SK-N-SH (cell line): Measurements from ENCODE around the gene AHNAK2. TPM values are rescaled to one million over a fixed set of nuclear protein-coding genes. Genes with fewer than 3 reads are reported as not detected.

ENCODE experiments used
- CTCF ChIA-PET: fragments of 300-600, 350-600 bp; formaldehyde crosslinking; extraction: SDS; loops from one replicate; lab custom pipeline; 2021; lab: Yijun Ruan, JAX
- POLR2A ChIA-PET: fragments of 350-600 bp; sonication (Branson Sonifier 250); formaldehyde crosslinking; extraction: SDS; loops from one replicate; lab custom pipeline; 2020; ENCODE audit warnings: antibody characterized with exemption, inconsistent platforms; lab: Yijun Ruan, JAX
- DNase-seq: peaks from one replicate; pipeline ENCODE4 v3.0.0; 2012
- H2AFZ ChIP-seq: fragments of 200-600 bp; sonication (generic); 2 replicates; pipeline ENCODE4 v1.8.1; 2016; ENCODE audit warnings: antibody characterized with exemption, mild to moderate bottlenecking, low read depth
- H3F3A ChIP-seq: fragments of 200-600 bp; sonication (generic); replicated peaks from 2 replicates; pipeline ENCODE3; 2016; ENCODE audit warnings: antibody characterized with exemption, mild to moderate bottlenecking; ENCODE audit not compliant: insufficient read depth
- H3K27ac ChIP-seq, 2 experiments: fragments of 200-500 bp in 1 of 2; fragments of 200-600 bp in 1 of 2; sonication (Bioruptor generic) in 1 of 2; sonication (generic), shearing (Covaris generic) in 1 of 2; 2 replicates each; pipeline versions ENCODE4 v1.5.1 to v1.6.1; 2014 to 2016; ENCODE audit warnings: low read depth in 2 of 2, inconsistent platforms in 1 of 2, low read length in 1 of 2, mild to moderate bottlenecking in 1 of 2, mixed read lengths in 1 of 2
- H3K27me3 ChIP-seq: fragments of 200-600 bp; sonication (generic), shearing (Covaris generic); 2 replicates; pipeline ENCODE4 v1.6.1; 2016; ENCODE audit warnings: mixed run types; ENCODE audit not compliant: insufficient read depth
- H3K36me3 ChIP-seq, 2 experiments: fragments of 200-500 bp in 1 of 2; fragments of 200-600 bp in 1 of 2; sonication (Bioruptor generic) in 1 of 2; sonication (generic) in 1 of 2; replicated peaks in 1 of 2; 2 replicates each; pipeline versions ENCODE3 to v1.5.1; 2014 to 2016; ENCODE audit warnings: low read length in 1 of 2, mild to moderate bottlenecking in 1 of 2; ENCODE audit not compliant: insufficient read depth in 2 of 2, control insufficient read depth in 1 of 2
- H3K4me1 ChIP-seq, 2 experiments: fragments of 200-500 bp in 1 of 2; fragments of 200-600 bp in 1 of 2; sonication (Bioruptor generic) in 1 of 2; sonication (generic), shearing (Covaris generic) in 1 of 2; 2 replicates each; pipeline versions ENCODE4 v1.5.1 to v1.6.1; 2014 to 2016; ENCODE audit warnings: low read depth in 1 of 2, low read length in 1 of 2, mixed run types in 1 of 2; ENCODE audit not compliant: insufficient read depth in 2 of 2, control insufficient read depth in 1 of 2
- H3K4me2 ChIP-seq: fragments of 200-600 bp; sonication (generic), shearing (Covaris generic); 2 replicates; pipeline ENCODE4 v1.6.1; 2017; ENCODE audit warnings: mixed run types
- H3K4me3 ChIP-seq, 2 experiments: fragments of 200-500 bp in 1 of 2; fragments of 200-600 bp in 1 of 2; sonication (Bioruptor generic) in 1 of 2; sonication (generic), shearing (Covaris generic) in 1 of 2; 2 replicates each; pipeline versions ENCODE4 v1.5.1 to v1.8.1; 2014 to 2016; ENCODE audit warnings: low read depth in 2 of 2, inconsistent platforms in 1 of 2, low read length in 1 of 2, mild to moderate bottlenecking in 1 of 2, mixed read lengths in 1 of 2, moderate library complexity in 1 of 2
- H3K79me2 ChIP-seq: fragments of 200-600 bp; sonication (generic); 2 replicates; pipeline ENCODE4 v1.8.1; 2017; ENCODE audit warnings: mild to moderate bottlenecking; ENCODE audit not compliant: insufficient read depth
- H3K9ac ChIP-seq: fragments of 200-600 bp; sonication (generic); 2 replicates; pipeline ENCODE4 v1.6.1; 2017; ENCODE audit warnings: mixed run types
- H3K9me2 ChIP-seq: fragments of 200-600 bp; sonication (generic); 2 replicates; pipeline ENCODE4 v1.6.1; 2017; ENCODE audit warnings: mixed run types
- H3K9me3 ChIP-seq: fragments of 200-600 bp; sonication (generic); 2 replicates; pipeline ENCODE4 v1.6.1; 2017; ENCODE audit warnings: mixed run types, mild to moderate bottlenecking, moderate library complexity
- H4K20me1 ChIP-seq: fragments of 200-600 bp; sonication (generic); 2 replicates; pipeline ENCODE4 v1.6.1; 2017; ENCODE audit warnings: mild to moderate bottlenecking, mixed run types; ENCODE audit not compliant: insufficient read depth
- FOSL2 ChIP-seq: IDR thresholded peaks from 2 replicates; pipeline ENCODE4 v1.4.0; 2012; ENCODE audit warnings: low read depth, mild to moderate bottlenecking, moderate library complexity, borderline replicate concordance
- FOXM1 ChIP-seq: IDR thresholded peaks from 2 replicates; pipeline ENCODE4 v1.4.0; 2012; ENCODE audit warnings: low read depth, mild to moderate bottlenecking
- RXRA ChIP-seq: IDR thresholded peaks from 2 replicates; pipeline ENCODE4 v1.4.0; 2012; ENCODE audit warnings: low read depth, mild to moderate bottlenecking, borderline replicate concordance
- WGBS: methylation state at CpG from one replicate; pipeline ENCODE4 v1.1.6; 2017; ENCODE audit warnings: low lambda C conversion rate; 5-methylcytosine and 5-hydroxymethylcytosine counted together
- polyA plus RNA-seq, 3 experiments: library from polyadenylated mRNA; depleted of rRNA; stranded (reverse); fragments of >200 nt; gene quantifications; 2 replicates each; pipeline ENCODE4 v1.2.3, GENCODE V29; 2012
- TF ChIP-seq, protein P1 (sequence below): fragments of 150-350 bp; IDR thresholded peaks from 2 replicates; pipeline ENCODE4 v1.6.1; 2017; ENCODE audit warnings: antibody characterized with exemption, low read length, low read depth, borderline replicate concordance
- TF ChIP-seq, protein P2 (sequence below): fragments of 200-600 bp; sonication (generic); IDR thresholded peaks from 2 replicates; pipeline ENCODE4 v1.6.1; 2017; ENCODE audit warnings: antibody characterized with exemption, mild to moderate bottlenecking, moderate library complexity
- TF ChIP-seq, protein P3 (sequence below): IDR thresholded peaks from 2 replicates; pipeline ENCODE4 v1.4.0; 2012; ENCODE audit warnings: low read depth, borderline replicate concordance
- TF ChIP-seq, protein P4 (sequence below): IDR thresholded peaks from 2 replicates; pipeline ENCODE4 v1.4.0; 2012; ENCODE audit warnings: low read depth, borderline replicate concordance
- TF ChIP-seq, protein P5 (sequence below): IDR thresholded peaks from 2 replicates; pipeline ENCODE4 v1.4.0; 2012; ENCODE audit warnings: low read depth

The AHNAK2 gene
- polyA plus RNA-seq, 1 of the 3 experiments (the other 2 are of a cell fraction), result 33.5 TPM

DNA sequence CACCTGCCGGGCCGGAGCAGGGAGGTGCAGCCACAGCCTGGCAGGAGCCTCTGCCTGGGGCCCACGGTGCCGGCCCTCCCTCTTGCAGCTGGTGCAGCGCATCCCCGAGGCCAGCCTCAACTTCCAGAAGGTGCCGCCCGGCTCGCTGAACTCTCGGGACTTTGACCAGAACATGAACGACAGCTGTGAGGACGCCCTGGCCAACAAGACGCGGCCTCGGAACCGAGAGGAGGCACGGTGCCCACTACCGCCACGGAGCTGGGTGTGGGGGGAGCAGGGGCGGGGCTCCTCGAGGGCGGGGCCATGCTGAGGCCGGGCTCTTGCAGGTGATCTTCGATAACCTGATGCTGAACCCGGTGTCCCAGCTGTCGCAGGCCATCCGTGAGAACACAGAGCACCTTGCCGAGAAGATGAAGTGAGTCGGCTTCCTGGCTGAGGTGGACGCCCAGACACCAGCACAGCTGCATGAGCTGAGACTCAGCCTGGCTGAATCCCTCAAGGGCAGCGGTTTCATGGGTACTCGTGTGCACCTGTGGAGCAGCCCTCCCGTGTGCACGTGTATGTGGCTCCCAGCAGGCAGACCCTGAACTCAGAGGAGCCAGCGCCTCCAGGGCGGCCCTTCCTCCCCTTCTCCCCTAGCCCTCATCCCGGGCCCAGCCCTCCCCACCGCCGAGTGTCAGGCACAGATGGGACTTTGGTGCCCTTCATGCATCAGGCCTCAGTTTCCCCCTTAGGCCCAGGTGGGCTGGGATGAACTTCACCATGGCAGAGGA lies 84.6 kb downstream of the AHNAK2 start (continued):
- TF ChIP-seq, protein P1, sequence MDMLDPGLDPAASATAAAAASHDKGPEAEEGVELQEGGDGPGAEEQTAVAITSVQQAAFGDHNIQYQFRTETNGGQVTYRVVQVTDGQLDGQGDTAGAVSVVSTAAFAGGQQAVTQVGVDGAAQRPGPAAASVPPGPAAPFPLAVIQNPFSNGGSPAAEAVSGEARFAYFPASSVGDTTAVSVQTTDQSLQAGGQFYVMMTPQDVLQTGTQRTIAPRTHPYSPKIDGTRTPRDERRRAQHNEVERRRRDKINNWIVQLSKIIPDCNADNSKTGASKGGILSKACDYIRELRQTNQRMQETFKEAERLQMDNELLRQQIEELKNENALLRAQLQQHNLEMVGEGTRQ, result no peak

DNA sequence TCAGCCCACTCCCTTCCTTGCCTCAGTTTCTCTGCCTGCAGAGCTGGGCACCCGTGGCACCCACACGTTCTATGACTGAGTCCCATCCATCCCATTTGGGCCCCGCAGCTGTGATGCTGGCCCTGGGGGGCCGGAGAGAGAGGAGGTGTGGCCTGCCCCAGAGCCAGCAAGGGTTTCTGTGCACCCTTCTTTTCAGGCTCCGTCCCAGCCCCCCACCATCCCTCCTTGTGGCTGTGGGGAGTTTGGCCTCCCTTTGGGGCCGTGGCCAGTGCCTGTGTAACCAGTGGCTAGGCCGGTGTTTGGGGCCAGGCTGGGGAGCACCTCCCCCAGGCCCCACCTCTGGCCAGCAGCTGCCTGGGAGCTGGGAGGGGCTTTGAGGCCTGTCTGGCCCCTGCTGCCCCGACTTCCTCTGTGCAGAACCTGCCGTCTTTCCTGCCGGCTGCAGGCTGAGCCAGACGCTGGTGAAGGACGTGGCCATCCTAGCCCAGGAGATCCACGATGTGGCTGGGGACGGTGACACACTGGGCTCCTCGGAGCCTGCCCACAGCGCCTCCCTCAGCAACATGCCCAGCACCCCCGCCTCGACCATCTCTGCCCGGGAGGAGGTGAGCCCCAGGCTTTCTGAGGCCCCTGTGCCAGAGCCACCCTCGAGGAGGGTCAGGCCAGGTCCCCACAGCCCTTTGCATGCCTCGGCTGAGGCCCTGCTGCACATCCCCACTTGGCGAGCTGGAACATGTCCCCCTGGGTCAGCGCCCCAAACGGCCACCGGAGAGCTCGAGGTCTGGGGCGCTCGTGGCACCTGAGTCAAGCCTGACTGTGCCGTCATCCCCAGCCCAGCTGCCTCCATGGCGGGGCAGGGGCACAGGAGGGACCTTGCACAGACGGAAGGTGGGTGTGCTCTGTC lies 85.4 kb downstream of the AHNAK2 start:
- Histone ChIP-seq H3K9ac (no peak overlapping the region), H3K4me1 (peaks cover 0 to 6% of the 10 kb centered on the region in 2 experiments; a peak in 1 of 4 replicates), H3K9me3 (no peaks in the 10 kb centered on the region), H4K20me1 (no peaks in the 10 kb centered on the region), H3K9me2 (no peaks in the 10 kb centered on the region), H3K79me2 (no peaks in the 10 kb centered on the region), H3F3A (no peaks in the 10 kb centered on the region), H3K4me2 (no peak overlapping the region), H3K36me3 (peaks cover 0 to 1% of the 10 kb centered on the region in 2 experiments), H3K27me3 (no peaks in the 10 kb centered on the region), H2AFZ (no peak overlapping the region), H3K27ac (no peak overlapping the region), H3K4me3 (no peak overlapping the region)
- WGBS, result 87% methylated on average over 12 of the region's 31 CpGs
- TF ChIP-seq, protein P2, sequence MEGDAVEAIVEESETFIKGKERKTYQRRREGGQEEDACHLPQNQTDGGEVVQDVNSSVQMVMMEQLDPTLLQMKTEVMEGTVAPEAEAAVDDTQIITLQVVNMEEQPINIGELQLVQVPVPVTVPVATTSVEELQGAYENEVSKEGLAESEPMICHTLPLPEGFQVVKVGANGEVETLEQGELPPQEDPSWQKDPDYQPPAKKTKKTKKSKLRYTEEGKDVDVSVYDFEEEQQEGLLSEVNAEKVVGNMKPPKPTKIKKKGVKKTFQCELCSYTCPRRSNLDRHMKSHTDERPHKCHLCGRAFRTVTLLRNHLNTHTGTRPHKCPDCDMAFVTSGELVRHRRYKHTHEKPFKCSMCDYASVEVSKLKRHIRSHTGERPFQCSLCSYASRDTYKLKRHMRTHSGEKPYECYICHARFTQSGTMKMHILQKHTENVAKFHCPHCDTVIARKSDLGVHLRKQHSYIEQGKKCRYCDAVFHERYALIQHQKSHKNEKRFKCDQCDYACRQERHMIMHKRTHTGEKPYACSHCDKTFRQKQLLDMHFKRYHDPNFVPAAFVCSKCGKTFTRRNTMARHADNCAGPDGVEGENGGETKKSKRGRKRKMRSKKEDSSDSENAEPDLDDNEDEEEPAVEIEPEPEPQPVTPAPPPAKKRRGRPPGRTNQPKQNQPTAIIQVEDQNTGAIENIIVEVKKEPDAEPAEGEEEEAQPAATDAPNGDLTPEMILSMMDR, result no peak
- no peak for TF ChIP-seq FOXM1
- TF ChIP-seq, protein P3, sequence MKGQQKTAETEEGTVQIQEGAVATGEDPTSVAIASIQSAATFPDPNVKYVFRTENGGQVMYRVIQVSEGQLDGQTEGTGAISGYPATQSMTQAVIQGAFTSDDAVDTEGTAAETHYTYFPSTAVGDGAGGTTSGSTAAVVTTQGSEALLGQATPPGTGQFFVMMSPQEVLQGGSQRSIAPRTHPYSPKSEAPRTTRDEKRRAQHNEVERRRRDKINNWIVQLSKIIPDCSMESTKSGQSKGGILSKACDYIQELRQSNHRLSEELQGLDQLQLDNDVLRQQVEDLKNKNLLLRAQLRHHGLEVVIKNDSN, result no peak
- TF ChIP-seq, protein P4, sequence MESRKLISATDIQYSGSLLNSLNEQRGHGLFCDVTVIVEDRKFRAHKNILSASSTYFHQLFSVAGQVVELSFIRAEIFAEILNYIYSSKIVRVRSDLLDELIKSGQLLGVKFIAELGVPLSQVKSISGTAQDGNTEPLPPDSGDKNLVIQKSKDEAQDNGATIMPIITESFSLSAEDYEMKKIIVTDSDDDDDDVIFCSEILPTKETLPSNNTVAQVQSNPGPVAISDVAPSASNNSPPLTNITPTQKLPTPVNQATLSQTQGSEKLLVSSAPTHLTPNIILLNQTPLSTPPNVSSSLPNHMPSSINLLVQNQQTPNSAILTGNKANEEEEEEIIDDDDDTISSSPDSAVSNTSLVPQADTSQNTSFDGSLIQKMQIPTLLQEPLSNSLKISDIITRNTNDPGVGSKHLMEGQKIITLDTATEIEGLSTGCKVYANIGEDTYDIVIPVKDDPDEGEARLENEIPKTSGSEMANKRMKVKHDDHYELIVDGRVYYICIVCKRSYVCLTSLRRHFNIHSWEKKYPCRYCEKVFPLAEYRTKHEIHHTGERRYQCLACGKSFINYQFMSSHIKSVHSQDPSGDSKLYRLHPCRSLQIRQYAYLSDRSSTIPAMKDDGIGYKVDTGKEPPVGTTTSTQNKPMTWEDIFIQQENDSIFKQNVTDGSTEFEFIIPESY, result no peak
- TF ChIP-seq RXRA, result no peak
- TF ChIP-seq, protein P5, sequence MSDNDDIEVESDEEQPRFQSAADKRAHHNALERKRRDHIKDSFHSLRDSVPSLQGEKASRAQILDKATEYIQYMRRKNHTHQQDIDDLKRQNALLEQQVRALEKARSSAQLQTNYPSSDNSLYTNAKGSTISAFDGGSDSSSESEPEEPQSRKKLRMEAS, result no peak
- TF ChIP-seq FOSL2, result no peak
- ChIA-PET CTCF (interaction anchor here (1.1 to 6.7 kb wide), 3 partner anchors 41 to 155 kb away, joined by 3 to 51 read pairs (median 8); no protein-coding TSS in a partner anchor), POLR2A (no interaction called here)
- DNase-seq, result peak; percentile 17
